ENCODE measurements around the gene TBX1.

The TBX1 gene

GRCh38 chr22:19762568-19763457 lies 2.2 kb downstream of the TBX1 start:
- H3K36me3 ChIP-seq (ENCODE audit: control insufficient read depth, insufficient read depth, low read length), result no peaks in the 10 kb centered on the region
- H3K9ac ChIP-seq (ENCODE audit: low read depth, low read length), result no peak overlapping the region
- peaks cover 98% of the 10 kb centered on the region for H3K27me3 ChIP-seq (ENCODE audit: control insufficient read depth, insufficient read depth, low read length)
- no peak overlapping the region for H3K27ac ChIP-seq (ENCODE audit: low read depth, low read length)
- H3K4me3 ChIP-seq (ENCODE audit: low read depth, low read length), result no peak overlapping the region
- H3K4me1 ChIP-seq (ENCODE audit: control insufficient read depth, insufficient read depth, low read length), result peaks cover 26% of the 10 kb centered on the region
- H3K9me3 ChIP-seq (ENCODE audit: control insufficient read depth, insufficient read depth, low read length), result no peaks in the 10 kb centered on the region

DNA sequence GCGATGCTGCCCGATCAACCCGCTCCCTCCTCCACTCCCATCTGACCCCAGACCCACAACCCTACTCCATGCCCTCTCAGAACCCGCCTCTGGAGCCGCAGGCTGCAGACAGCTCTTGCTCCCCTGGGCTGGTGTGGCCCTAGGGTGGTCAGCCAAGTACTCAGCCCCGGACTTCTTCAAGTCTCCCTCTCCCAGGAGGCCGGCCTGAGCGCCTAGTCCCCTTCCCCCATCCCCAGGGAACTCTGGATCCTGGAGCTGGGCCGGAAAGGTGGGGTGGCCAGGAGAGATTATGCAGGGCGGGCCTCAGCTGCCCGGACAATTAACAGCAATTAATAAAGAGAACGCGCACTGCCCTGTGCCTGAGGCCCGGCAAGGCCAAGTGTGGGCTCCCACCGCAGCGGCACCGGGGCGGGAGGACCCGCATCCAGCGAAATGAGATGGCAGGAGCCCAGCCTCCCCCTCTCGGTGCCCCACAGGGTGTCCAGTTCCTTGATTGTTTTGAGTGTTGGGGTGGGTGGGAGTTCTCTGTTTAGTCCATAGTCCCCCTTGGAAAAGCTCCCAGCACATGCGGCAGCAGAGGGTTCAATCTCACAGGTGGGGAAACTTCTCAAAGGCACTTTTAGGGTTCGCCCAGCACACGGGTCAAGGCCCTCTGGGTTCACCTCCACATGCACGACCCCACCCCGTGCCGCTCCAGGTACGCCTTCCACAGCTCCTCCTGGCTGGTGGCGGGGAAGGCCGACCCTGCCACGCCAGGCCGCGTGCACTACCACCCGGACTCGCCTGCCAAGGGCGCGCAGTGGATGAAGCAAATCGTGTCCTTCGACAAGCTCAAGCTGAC lies 3.1 kb downstream of the TBX1 start:
- H3K36me3 ChIP-seq (ENCODE audit: control insufficient read depth, insufficient read depth, low read length), result no peaks in the 10 kb centered on the region
- H3K27me3 ChIP-seq (ENCODE audit: control insufficient read depth, insufficient read depth, low read length), result peaks cover 98% of the 10 kb centered on the region
- H3K9ac ChIP-seq (ENCODE audit: low read depth, low read length), result no peak overlapping the region
- no peak overlapping the region for H3K27ac ChIP-seq (ENCODE audit: low read depth, low read length)
- peaks cover 29% of the 10 kb centered on the region for H3K4me1 ChIP-seq (ENCODE audit: control insufficient read depth, insufficient read depth, low read length)
- H3K4me3 ChIP-seq (ENCODE audit: low read depth, low read length), result no peak overlapping the region
- H3K9me3 ChIP-seq (ENCODE audit: control insufficient read depth, insufficient read depth, low read length), result no peaks in the 10 kb centered on the region

DNA sequence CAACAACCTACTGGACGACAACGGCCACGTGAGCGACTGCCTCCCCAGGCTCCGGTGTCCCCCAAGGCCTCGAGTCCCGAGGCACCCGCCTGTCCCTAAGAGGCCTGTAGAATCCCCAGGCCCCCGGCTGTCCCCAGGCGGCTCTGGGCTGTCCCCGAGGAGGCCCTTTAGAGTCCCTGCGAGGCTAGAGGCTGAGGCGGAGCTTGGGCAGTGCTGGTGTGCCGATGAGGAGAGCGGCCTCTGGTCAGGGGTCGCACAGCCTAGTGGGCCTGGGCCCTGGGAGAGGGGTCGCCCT lies 3.7 kb downstream of the TBX1 start:
- H3K36me3 ChIP-seq (ENCODE audit: control insufficient read depth, insufficient read depth, low read length), result no peaks in the 10 kb centered on the region

GRCh38 chr22:19764636-19765476 lies 4.3 kb downstream of the TBX1 start:
- H3K4me3 ChIP-seq (ENCODE audit: low read depth, low read length), result no peak overlapping the region
- no peaks in the 10 kb centered on the region for H3K36me3 ChIP-seq (ENCODE audit: control insufficient read depth, insufficient read depth, low read length)
- H3K27ac ChIP-seq (ENCODE audit: low read depth, low read length), result no peak overlapping the region
- H3K9me3 ChIP-seq (ENCODE audit: control insufficient read depth, insufficient read depth, low read length), result no peaks in the 10 kb centered on the region
- H3K9ac ChIP-seq (ENCODE audit: low read depth, low read length), result no peak overlapping the region
- peaks cover 98% of the 10 kb centered on the region for H3K27me3 ChIP-seq (ENCODE audit: control insufficient read depth, insufficient read depth, low read length)
- H3K4me1 ChIP-seq (ENCODE audit: control insufficient read depth, insufficient read depth, low read length), result peaks cover 29% of the 10 kb centered on the region

More for the DNA sequence above, 3.7 kb downstream of the TBX1 start:
- Histone ChIP-seq H3K27ac (ENCODE audit: low read depth, low read length) (no peak overlapping the region), H3K9me3 (ENCODE audit: control insufficient read depth, insufficient read depth, low read length) (no peaks in the 10 kb centered on the region), H3K4me3 (ENCODE audit: low read depth, low read length) (no peak overlapping the region), H3K4me1 (ENCODE audit: control insufficient read depth, insufficient read depth, low read length) (peaks cover 29% of the 10 kb centered on the region), H3K27me3 (ENCODE audit: control insufficient read depth, insufficient read depth, low read length) (peaks cover 98% of the 10 kb centered on the region), H3K9ac (ENCODE audit: low read depth, low read length) (no peak overlapping the region)

- Histone ChIP-seq H3K36me3 (ENCODE audit: control insufficient read depth, insufficient read depth, low read length) (no peaks in the 10 kb centered on the region), H3K4me3 (ENCODE audit: low read depth, low read length) (peak overlapping the region; percentile 23; the same call in 1 of the 2 replicates), H3K4me1 (ENCODE audit: control insufficient read depth, insufficient read depth, low read length) (peaks cover 29% of the 10 kb centered on the region), H3K9ac (ENCODE audit: low read depth, low read length) (no peak overlapping the region), H3K27ac (ENCODE audit: low read depth, low read length) (no peak overlapping the region), H3K27me3 (ENCODE audit: control insufficient read depth, insufficient read depth, low read length) (peaks cover 99% of the 10 kb centered on the region), H3K9me3 (ENCODE audit: control insufficient read depth, insufficient read depth, low read length) (no peaks in the 10 kb centered on the region)
Observed at GRCh38 chr22:19765477-19766239, 5.1 kb downstream of the TBX1 start.

- Histone ChIP-seq H3K27ac (ENCODE audit: low read depth, low read length) (no peak overlapping the region), H3K27me3 (ENCODE audit: control insufficient read depth, insufficient read depth, low read length) (peaks cover 100% of the 10 kb centered on the region), H3K9ac (ENCODE audit: low read depth, low read length) (no peak overlapping the region), H3K4me1 (ENCODE audit: control insufficient read depth, insufficient read depth, low read length) (peaks cover 29% of the 10 kb centered on the region), H3K36me3 (ENCODE audit: control insufficient read depth, insufficient read depth, low read length) (no peaks in the 10 kb centered on the region), H3K9me3 (ENCODE audit: control insufficient read depth, insufficient read depth, low read length) (no peaks in the 10 kb centered on the region), H3K4me3 (ENCODE audit: low read depth, low read length) (no peak overlapping the region; the same call in 1 of the 2 replicates)
Observed at GRCh38 chr22:19766240-19766510, 5.6 kb downstream of the TBX1 start.

GRCh38 chr22:19766511-19767426 lies 6.2 kb downstream of the TBX1 start:
- H3K4me3 ChIP-seq (ENCODE audit: low read depth, low read length), result peak overlapping the region; percentile 45; the same call in 1 of the 2 replicates
- H3K4me1 ChIP-seq (ENCODE audit: control insufficient read depth, insufficient read depth, low read length), result peaks cover 29% of the 10 kb centered on the region
- no peaks in the 10 kb centered on the region for H3K9me3 ChIP-seq (ENCODE audit: control insufficient read depth, insufficient read depth, low read length)
- H3K36me3 ChIP-seq (ENCODE audit: control insufficient read depth, insufficient read depth, low read length), result no peaks in the 10 kb centered on the region
- peaks cover 97% of the 10 kb centered on the region for H3K27me3 ChIP-seq (ENCODE audit: control insufficient read depth, insufficient read depth, low read length)
- H3K9ac ChIP-seq (ENCODE audit: low read depth, low read length), result no peak overlapping the region
- H3K27ac ChIP-seq (ENCODE audit: low read depth, low read length), result no peak overlapping the region

GRCh38 chr22:19767427-19768341 lies 7.1 kb downstream of the TBX1 start:
- peak overlapping the region; percentile 45 for H3K4me3 ChIP-seq (ENCODE audit: low read depth, low read length)
- H3K9ac ChIP-seq (ENCODE audit: low read depth, low read length), result no peak overlapping the region
- H3K27me3 ChIP-seq (ENCODE audit: control insufficient read depth, insufficient read depth, low read length), result peaks cover 88% of the 10 kb centered on the region
- H3K4me1 ChIP-seq (ENCODE audit: control insufficient read depth, insufficient read depth, low read length), result peaks cover 26% of the 10 kb centered on the region
- no peaks in the 10 kb centered on the region for H3K36me3 ChIP-seq (ENCODE audit: control insufficient read depth, insufficient read depth, low read length)
- H3K9me3 ChIP-seq (ENCODE audit: control insufficient read depth, insufficient read depth, low read length), result no peaks in the 10 kb centered on the region
- H3K27ac ChIP-seq (ENCODE audit: low read depth, low read length), result no peak overlapping the region

DNA sequence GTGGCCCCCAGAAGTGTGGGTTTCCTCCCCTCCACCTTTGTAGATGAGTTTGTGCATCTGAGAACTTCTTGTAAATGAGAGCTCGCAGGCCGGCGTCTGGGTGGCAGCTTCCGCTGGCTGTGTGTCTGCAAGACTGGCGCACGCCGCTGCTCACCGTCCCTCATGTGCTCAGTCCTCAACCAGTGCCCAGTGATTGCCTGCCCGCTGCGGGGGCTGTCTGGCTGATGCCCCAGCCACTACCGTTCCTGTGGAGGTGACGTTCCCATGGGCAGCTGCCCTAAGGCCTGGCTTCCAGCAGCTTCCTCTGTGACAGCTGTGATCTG lies 8.8 kb downstream of the TBX1 start:
- Histone ChIP-seq H3K36me3 (ENCODE audit: control insufficient read depth, insufficient read depth, low read length) (no peaks in the 10 kb centered on the region), H3K27me3 (ENCODE audit: control insufficient read depth, insufficient read depth, low read length) (peaks cover 71% of the 10 kb centered on the region), H3K4me1 (ENCODE audit: control insufficient read depth, insufficient read depth, low read length) (peaks cover 19% of the 10 kb centered on the region), H3K27ac (ENCODE audit: low read depth, low read length) (no peak overlapping the region), H3K4me3 (ENCODE audit: low read depth, low read length) (no peak overlapping the region), H3K9me3 (ENCODE audit: control insufficient read depth, insufficient read depth, low read length) (no peaks in the 10 kb centered on the region), H3K9ac (ENCODE audit: low read depth, low read length) (no peak overlapping the region)
